Thyroid gland (tissue), 4 donors: ENCODE measurements around the gene SLC19A1. TPM values are rescaled to one million over a fixed set of nuclear protein-coding genes. Genes with fewer than 3 reads are reported as not detected.
"Not testable (repeated sequence)": the region's sequence is repeated elsewhere in the genome, so short reads cannot be mapped to it uniquely, and the experiment has no call there.

ENCODE experiments used
- DNase-seq, 2 donors: peaks; one replicate each; pipeline ENCODE4 v3.0.0-alpha.2; 2019
- H3K27ac ChIP-seq, 3 donors: fragments of 200-600 bp; sonication (generic); 1 replicate in 2 of 3; 2 replicates in 1 of 3; pipeline ENCODE4 v1.5.1; 2016 to 2019; ENCODE audit warnings: mild to moderate bottlenecking in 1 of 3, moderate library complexity in 1 of 3
- H3K27me3 ChIP-seq: fragments of 200-600 bp; sonication (generic); one replicate; pipeline ENCODE4 v1.5.1; 2019
- H3K36me3 ChIP-seq, 2 donors: fragments of 200-600 bp; sonication (generic); one replicate each; pipeline ENCODE4 v1.5.1; 2016 to 2019
- H3K4me1 ChIP-seq, 2 donors: fragments of 200-600 bp; sonication (generic); one replicate each; pipeline ENCODE4 v1.5.1; 2017 to 2019
- H3K4me3 ChIP-seq, 3 donors: fragments of 200-600 bp; sonication (generic); replicated peaks in 1 of 3; 1 replicate in 2 of 3; 2 replicates in 1 of 3; pipeline ENCODE4 v1.5.1; 2016; ENCODE audit warnings: mild to moderate bottlenecking in 1 of 3
- H3K9me3 ChIP-seq: fragments of 200-600 bp; sonication (generic); one replicate; pipeline ENCODE4 v1.5.1; 2017
- POLR2A ChIP-seq, 2 donors: fragments of 450-650 bp; IDR thresholded peaks; one replicate each; pipeline ENCODE4 v1.6.1; 2017; ENCODE audit warnings: antibody characterized with exemption in 2 of 2, mild to moderate bottlenecking in 2 of 2, moderate library complexity in 1 of 2
- WGBS, 2 donors: methylation state at CpG; one replicate each; pipeline ENCODE4 v1.1.5; 2017; 5-methylcytosine and 5-hydroxymethylcytosine counted together
- intact Hi-C: fragments of 100-400 bp; cut with DNase I; formaldehyde crosslinking; loops from one replicate; pipeline ENCODE4 v1.15.1; 2023
- total RNA-seq, 4 donors: library from RNA; depleted of rRNA; stranded (reverse); fragments of >200 nt; gene quantifications; one replicate each; pipeline ENCODE4 v1.2.3, GENCODE V29; 2016
- TF ChIP-seq, protein P1 (sequence below), 6 experiments: fragments of 200-600 bp in 3 of 6; fragments of 450-650 bp in 3 of 6; sonication (generic) in 3 of 6; IDR thresholded peaks; one replicate each; pipeline ENCODE4 v1.5.1; 2016 to 2019; ENCODE audit warnings: antibody characterized with exemption in 6 of 6, mild to moderate bottlenecking in 2 of 6, inconsistent platforms in 1 of 6, moderate library complexity in 1 of 6

Gene SLC19A1
- total RNA-seq, 4 donors from 2014 or later, result 7.6 to 15.5 (median 12.2) TPM

DNA sequence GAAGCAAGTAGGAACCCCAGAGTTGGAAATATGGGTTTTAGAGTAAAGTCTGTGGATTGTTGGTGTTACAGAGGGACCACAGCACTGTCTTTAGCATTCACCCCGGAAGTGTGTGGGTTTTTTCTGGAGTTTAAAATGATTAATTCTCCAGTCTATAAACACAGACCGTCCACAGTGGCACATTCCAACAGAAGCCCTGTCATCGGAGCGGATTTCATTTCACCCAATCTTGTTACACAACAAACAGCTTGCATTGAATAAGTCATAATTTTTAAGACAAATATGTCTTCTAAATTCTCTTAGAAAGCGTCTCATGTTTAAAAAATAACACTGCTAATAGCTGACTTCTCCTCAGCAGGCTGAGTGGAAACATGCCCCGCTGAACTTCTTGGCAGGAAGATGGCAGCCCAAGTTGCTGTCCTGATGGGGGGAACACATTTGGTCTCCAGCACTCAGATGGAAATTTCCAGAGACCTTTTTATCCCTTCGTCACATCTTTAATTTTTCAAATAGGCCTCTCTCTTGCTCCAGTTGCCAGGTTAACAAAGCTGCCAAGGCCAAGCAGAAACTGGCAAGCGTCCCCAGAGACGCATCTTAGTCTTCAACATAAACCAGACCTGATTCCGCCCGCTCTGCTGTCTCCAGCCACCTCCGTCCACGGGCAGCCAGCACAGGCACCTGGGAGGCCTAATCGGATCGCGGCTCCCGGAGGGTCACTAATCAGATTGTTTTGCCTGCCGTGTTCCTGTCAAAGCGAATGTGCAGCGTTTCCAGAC lies 28.8 kb upstream of the SLC19A1 start:
- Histone ChIP-seq H3K4me1 (peaks cover 4 to 38% of the 10 kb centered on the region in 2 donors), H3K36me3 (no peaks in the 10 kb centered on the region), H3K9me3 (no peaks in the 10 kb centered on the region), H3K27ac (peak overlapping the region in 1 of 3 donors; percentile 36), H3K27me3 (no peaks in the 10 kb centered on the region), H3K4me3 (no peak overlapping the region)
- 50 to 56% methylated on average over 16 to 20 of the region's 20 CpGs for WGBS, 2 donors
- peak in 1 of 2 donors; percentile 15 for TF ChIP-seq POLR2A (IDR thresholded peaks at IDR 0.05)
- TF ChIP-seq, protein P1, sequence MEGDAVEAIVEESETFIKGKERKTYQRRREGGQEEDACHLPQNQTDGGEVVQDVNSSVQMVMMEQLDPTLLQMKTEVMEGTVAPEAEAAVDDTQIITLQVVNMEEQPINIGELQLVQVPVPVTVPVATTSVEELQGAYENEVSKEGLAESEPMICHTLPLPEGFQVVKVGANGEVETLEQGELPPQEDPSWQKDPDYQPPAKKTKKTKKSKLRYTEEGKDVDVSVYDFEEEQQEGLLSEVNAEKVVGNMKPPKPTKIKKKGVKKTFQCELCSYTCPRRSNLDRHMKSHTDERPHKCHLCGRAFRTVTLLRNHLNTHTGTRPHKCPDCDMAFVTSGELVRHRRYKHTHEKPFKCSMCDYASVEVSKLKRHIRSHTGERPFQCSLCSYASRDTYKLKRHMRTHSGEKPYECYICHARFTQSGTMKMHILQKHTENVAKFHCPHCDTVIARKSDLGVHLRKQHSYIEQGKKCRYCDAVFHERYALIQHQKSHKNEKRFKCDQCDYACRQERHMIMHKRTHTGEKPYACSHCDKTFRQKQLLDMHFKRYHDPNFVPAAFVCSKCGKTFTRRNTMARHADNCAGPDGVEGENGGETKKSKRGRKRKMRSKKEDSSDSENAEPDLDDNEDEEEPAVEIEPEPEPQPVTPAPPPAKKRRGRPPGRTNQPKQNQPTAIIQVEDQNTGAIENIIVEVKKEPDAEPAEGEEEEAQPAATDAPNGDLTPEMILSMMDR (IDR thresholded peaks at IDR 0.05), result no peak
- DNase-seq, result peak; percentile 31 to 58
- intact Hi-C loops, result no loop called here

- intact Hi-C loops, result no loop called here
- H3K27ac ChIP-seq, result no peak overlapping the region
- no peak for DNase-seq
- H3K36me3 ChIP-seq, result no peaks in the 10 kb centered on the region
- H3K9me3 ChIP-seq, result no peaks in the 10 kb centered on the region
- WGBS, 2 donors, result 91 to 93% methylated on average over 7 of the region's 7 CpGs
- no peak overlapping the region for H3K4me3 ChIP-seq
- no peaks in the 10 kb centered on the region for H3K27me3 ChIP-seq
- TF ChIP-seq, protein P1 (IDR thresholded peaks at IDR 0.05), result no peak
- TF ChIP-seq POLR2A (IDR thresholded peaks at IDR 0.05), result no peak
- peaks cover 4 to 34% of the 10 kb centered on the region in 2 donors for H3K4me1 ChIP-seq
Measured at GRCh38 chr21:45570071-45570470, 27.8 kb upstream of the SLC19A1 start.

DNA sequence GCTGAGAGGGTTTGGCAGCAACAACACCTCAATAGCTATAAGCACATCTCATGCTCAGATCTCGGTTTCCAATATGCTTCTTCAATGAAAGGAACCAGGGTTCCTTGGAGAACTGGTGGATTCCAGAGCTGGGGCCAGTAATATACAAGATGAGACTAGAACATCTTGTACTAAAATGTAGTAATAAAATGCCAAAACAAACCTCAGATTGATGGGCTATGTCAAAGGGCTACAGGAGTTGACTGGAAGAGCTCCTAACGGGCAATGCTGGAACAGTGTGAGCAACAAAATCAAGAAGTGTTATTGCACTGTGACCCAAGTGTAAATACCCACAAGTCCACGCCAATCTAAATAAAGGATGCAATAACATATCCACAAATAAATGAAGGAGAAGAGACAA lies 26.1 kb upstream of the SLC19A1 start:
- Histone ChIP-seq H3K27me3 (no peaks in the 10 kb centered on the region), H3K27ac (no peak overlapping the region), H3K9me3 (no peaks in the 10 kb centered on the region), H3K4me3 (no peak overlapping the region), H3K36me3 (no peaks in the 10 kb centered on the region), H3K4me1 (peaks cover 3 to 18% of the 10 kb centered on the region in 2 donors)
- TF ChIP-seq, protein P1 (IDR thresholded peaks at IDR 0.05), result no peak
- TF ChIP-seq POLR2A (IDR thresholded peaks at IDR 0.05), result no peak
- no peak for DNase-seq
- 86 to 87% methylated on average over 3 of the region's 3 CpGs for WGBS, 2 donors
- intact Hi-C loops, result no loop called here

DNA sequence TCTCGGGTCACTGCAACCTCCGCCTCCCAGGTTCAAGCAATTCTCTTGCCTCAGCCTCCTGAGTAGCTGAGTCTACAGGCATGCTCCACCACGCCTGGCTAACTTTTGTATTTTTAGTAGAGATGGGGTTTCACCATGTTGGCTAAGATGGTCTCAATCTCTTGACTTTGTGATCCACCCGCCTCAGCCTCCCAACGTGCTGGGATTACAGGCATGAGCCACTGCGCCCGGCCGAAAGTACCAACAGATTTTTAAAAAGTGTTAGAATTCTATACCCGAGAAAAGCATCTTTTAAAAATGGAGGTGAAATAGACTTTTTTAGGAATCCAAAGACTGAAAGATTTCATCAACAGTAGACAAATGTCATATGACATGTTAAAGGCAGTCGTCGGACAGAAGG lies 21.9 kb upstream of the SLC19A1 start:
- DNase-seq, intact Hi-C loops, H3K27ac ChIP-seq, H3K36me3 ChIP-seq, H3K4me3 ChIP-seq, H3K9me3 ChIP-seq, H3K27me3 ChIP-seq: not testable (repeated sequence)
- WGBS, 2 donors, result 84 to 89% methylated on average over 11 of the region's 11 CpGs
- peaks cover 7 to 27% of the 10 kb centered on the region in 2 donors for H3K4me1 ChIP-seq

DNA sequence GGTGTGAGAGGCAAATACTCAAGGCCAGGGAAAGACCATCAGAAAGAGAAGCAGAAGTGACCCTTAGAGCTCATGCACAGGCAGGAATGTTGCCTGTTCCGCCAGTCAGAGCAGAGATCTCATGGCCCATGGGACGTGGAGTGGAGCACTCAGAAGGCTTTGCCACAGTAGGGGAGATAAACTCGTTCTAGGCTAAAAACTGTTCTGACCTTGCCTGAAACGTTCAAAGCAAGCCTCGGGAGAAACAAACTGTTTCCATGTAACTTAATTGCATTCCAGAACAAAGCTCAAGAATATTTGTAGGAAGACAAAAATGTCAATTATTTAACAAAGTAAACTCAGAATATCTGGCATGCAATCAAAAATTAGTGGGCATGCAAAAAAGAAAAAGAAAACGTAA lies 20.7 kb upstream of the SLC19A1 start:
- TF ChIP-seq, protein P1 (IDR thresholded peaks at IDR 0.05), result no peak
- peak in 1 of 2 donors; percentile 55 for TF ChIP-seq POLR2A (IDR thresholded peaks at IDR 0.05)
- 19 to 28% methylated on average over 6 of the region's 6 CpGs for WGBS, 2 donors
- no peaks in the 10 kb centered on the region for H3K27me3 ChIP-seq
- intact Hi-C loops, result no loop called here
- DNase-seq, result peak; percentile 68 to 71
- no peaks in the 10 kb centered on the region for H3K9me3 ChIP-seq
- peak overlapping the region in 1 of 3 donors; percentile 21 for H3K4me3 ChIP-seq
- H3K4me1 ChIP-seq, result peaks cover 7 to 27% of the 10 kb centered on the region in 2 donors
- H3K27ac ChIP-seq, result peak overlapping the region; percentile 73 to 87 (median 79)
- no peaks in the 10 kb centered on the region for H3K36me3 ChIP-seq
